Middle frontal gyrus (tissue), 1 donor: ENCODE results near the gene SKIC2.
"Not testable (repeated sequence)": the region's sequence is repeated elsewhere in the genome, so short reads cannot be mapped to it uniquely, and the experiment has no call there.

Experiments used
- DNase-seq: peaks from one replicate; pipeline ENCODE4 v3.0.0-alpha.2; 2015; ENCODE audit warnings: low spot score; ENCODE audit errors: extremely low spot score

Gene SKIC2

GRCh38 chr6:32003301-32003700 lies 44.3 kb downstream of the SKIC2 start:
- DNase-seq = not testable (repeated sequence)

DNA sequence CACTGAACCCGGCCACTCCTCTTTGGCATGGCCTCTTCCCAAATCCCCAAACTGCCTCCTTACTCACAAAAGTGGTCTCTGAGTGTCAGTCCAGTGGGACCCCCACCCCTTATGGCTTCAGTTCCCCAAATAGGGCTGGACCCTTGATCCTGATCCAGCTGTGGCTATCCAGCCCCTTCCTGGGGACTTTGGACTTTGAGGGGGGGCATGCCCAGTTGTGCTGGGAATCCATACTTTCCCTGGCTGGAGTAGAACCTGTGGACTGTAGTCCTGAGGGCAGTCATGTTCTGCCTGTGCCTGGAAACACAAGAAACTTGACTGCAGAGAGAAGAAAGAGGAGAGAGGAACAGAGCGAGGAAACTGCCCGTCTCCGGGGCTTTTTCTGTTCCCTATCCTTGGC lies 45.4 kb downstream of the SKIC2 start:
- not testable (repeated sequence) for DNase-seq

DNA sequence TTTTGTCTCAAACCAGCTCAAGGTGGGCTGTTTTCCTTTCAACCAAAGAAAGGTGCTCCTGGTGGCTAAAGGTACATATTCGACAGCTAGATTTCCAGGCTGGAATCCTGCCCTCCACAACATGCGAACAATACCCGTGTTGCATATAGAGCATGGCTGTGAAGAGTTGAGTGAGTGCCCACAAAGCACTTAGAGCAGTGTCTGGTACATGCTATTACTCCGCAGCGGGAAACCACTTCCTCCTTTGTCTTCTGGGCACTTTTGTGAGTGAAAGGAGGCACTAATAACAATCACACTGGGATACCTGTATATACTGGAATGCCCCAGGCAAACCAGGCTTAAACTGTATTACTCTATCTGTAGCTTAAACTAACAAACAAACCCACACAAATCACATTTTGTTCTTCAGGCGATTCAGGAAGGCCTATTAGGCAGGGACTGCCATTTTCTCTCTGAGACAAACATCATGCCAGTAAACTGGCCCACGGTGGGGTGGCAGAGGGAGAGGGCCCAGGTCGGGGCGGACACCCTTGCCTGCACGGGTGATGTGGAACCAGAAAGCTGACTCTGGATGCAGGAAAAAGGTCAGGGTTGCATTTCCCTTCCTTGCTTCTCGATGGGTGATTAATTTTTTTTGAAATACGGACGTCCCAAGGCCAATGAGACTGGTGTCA lies 46.0 kb downstream of the SKIC2 start:
- not testable (repeated sequence) for DNase-seq

GRCh38 chr6:32005538-32005880 lies 46.5 kb downstream of the SKIC2 start:
- not testable (repeated sequence) for DNase-seq

DNA sequence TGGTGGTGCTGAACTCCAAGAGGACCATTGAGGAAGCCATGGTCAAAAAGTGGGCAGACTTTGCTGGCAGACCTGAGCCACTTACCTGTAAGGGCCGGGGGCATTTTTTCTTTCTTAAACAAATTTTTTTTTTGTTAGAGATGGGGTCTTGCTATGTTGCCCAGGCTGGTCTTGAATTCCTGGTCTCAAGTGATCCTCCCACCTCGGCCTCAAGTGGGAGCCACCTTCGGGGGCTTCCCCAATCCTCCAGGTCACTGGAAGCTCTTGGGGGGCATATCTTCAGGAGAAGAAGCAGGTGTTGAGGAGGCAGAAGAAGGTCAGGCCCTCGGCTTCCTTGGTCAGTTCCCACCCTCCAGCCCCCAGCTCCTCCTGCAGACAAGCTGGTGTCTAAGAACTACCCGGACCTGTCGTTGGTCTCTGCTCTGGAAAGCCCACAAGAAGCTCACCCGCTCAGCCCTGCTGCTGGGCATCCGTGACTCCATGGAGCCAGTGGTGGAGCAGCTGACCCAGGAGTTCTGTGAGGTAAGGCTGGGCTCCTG lies 47.1 kb downstream of the SKIC2 start:
- DNase-seq = not testable (repeated sequence)

DNA sequence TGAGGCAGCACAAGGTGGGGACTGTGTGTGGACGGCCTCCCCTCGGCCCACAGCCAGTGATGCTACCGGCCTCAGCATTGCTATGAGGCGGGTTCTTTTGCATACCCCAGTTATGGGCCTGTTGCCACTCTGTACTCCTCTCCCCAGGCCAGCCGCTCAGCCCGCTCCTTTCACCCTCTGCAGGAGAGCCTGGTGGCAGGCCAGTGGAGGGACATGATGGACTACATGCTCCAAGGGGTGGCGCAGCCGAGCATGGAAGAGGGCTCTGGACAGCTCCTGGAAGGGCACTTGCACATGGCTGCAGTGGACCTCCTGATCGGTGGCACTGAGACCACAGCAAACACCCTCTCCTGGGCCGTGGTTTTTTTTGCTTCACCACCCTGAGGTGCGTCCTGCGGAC lies 48.1 kb downstream of the SKIC2 start:
- not testable (repeated sequence) for DNase-seq

DNA sequence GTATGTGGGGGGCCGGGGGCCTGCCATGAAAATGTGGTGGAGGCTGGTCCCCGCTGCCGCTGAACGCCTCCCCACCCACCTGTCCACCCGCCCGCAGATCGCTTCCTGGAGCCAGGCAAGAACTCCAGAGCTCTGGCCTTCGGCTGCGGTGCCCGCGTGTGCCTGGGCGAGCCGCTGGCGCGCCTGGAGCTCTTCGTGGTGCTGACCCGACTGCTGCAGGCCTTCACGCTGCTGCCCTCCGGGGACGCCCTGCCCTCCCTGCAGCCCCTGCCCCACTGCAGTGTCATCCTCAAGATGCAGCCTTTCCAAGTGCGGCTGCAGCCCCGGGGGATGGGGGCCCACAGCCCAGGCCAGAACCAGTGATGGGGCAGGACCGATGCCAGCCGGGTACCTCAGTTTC lies 49.1 kb downstream of the SKIC2 start:
- DNase-seq = not testable (repeated sequence)

DNA sequence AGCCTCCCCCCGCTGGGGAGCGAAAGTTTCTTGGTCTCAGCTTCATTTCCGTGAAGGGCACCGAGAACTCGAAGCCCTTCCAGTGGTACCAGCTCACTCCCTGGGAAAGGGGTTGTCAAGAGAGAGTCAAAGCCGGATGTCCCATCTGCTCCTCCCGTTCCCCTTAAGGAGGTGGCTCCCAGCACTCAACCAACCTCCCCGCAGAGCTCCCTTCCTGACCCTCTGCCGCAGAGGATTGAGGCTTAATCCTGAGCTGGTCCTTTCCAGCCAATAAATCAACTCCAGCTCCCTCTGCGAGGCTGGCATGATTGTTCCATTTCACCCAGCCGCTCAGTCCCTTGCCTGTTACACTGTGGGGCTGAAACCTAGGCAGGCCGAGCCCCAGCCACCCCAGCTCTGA lies 49.6 kb downstream of the SKIC2 start:
- not testable (repeated sequence) for DNase-seq

DNA sequence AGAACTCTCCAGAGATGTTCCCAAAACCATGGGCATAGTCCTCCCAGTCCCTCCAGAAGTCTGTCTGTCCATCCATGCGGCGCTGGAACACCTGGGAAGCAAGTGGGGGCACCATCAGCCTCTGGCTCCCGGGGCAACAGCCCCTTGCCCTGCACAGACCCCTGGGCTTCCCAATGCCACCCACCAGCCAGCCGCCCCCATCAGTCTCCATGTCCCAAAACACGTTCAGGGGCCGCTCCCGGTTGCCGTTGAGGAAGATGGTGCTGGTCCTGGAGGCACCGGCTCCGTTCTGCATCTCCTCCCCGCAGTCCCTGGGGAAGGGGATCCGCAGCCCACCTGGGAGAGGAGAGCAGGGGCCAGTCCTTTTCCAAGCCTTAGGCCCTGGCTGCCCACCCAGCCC lies 50.6 kb downstream of the SKIC2 start:
- not testable (repeated sequence) for DNase-seq

- DNase-seq = not testable (repeated sequence)
These were observed 52.0 kb downstream of the SKIC2 start for GRCh38 chr6:32010856-32011530.

DNA sequence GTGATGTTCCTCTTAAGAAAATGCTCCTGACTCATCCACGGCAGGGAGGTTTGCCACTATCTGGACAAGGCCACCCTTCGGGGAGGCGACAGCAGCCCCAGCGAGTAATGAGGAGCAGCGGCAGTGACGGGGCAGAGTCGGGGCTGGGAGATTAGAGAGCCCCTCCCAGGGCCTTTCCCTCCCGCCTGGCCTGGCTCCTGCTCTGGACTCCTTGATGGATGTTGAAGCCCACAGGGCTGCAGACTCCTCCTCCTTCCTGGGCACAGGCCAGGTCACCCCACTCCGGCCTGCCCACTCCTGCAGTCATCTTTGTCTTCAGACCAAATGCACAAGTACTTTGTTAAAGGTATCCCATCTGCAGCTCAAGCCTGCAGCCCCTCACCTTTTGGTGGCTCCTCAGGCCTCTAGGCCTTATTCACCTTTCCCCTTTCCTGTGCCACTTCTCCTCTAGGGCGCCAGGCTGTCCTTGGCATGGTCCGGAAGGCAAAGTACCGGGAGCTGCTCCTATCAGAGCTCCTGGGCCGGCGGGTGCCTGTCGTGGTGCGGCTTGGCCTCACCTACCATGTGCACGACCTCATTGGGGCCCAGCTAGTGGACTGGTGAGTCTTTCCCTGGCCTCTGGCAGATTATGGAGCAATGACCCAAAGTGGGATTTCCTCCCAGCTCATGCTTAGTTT lies 54.1 kb downstream of the SKIC2 start:
- DNase-seq = not testable (repeated sequence)

GRCh38 chr6:32013738-32014137 lies 54.8 kb downstream of the SKIC2 start:
- not testable (repeated sequence) for DNase-seq

DNA sequence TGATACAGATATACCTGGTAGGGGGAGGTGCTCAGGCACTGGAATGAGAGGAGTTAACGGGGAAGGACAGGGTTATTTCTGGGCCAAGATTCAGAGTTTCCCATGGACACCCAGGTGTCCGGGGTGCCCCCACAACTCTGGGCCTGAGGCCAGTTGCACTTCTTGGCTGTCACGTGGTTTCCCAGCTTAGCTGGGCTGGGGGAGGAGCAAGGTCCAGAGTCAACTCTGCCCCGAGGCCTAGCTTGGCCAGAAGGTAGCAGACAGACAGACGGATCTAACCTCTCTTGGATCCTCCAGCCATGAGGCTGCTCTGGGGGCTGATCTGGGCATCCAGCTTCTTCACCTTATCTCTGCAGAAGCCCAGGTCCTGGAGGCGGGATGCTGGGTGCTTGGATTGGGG lies 55.6 kb downstream of the SKIC2 start, which contains the start of gene C4B:
TSS of gene C4B (plus strand) at position 249 of the 400 bp plus-strand sequence. CDS start at position 300, 51 bp downstream.
- DNase-seq = not testable (repeated sequence)
